Endothelial cell (in vitro differentiated cells): ENCODE measurements around the gene FGGY. TPM values are rescaled to one million over a fixed set of nuclear protein-coding genes. Genes with fewer than 3 reads are reported as not detected.
"Not testable (repeated sequence)": the region's sequence is repeated elsewhere in the genome, so short reads cannot be mapped to it uniquely, and the experiment has no call there.

ENCODE experiments used
- DNase-seq: peaks from one replicate; pipeline ENCODE4 v3.0.0; 2021; ENCODE audit warnings: low spot score
- H3K27ac Mint-ChIP-seq: one replicate; pipeline ENCODE4 v1.8.0; 2021; ENCODE audit warnings: mixed read lengths, inconsistent platforms; ENCODE audit not compliant: unreplicated experiment
- H3K27me3 Mint-ChIP-seq: one replicate; pipeline ENCODE4 v1.8.0; 2021; ENCODE audit warnings: mild to moderate bottlenecking, moderate library complexity, mixed read lengths, inconsistent platforms; ENCODE audit not compliant: unreplicated experiment
- H3K36me3 Mint-ChIP-seq: one replicate; pipeline ENCODE4 v1.8.0; 2021; ENCODE audit warnings: mild to moderate bottlenecking, low read depth, mixed read lengths, inconsistent platforms; ENCODE audit not compliant: unreplicated experiment
- H3K4me1 Mint-ChIP-seq: one replicate; pipeline ENCODE4 v1.8.0; 2021; ENCODE audit warnings: mild to moderate bottlenecking, mixed read lengths, inconsistent platforms; ENCODE audit not compliant: unreplicated experiment
- H3K4me3 Mint-ChIP-seq: one replicate; pipeline ENCODE4 v1.8.0; 2021; ENCODE audit warnings: mild to moderate bottlenecking, mixed read lengths, inconsistent platforms; ENCODE audit not compliant: unreplicated experiment
- H3K9me3 Mint-ChIP-seq: one replicate; pipeline ENCODE4 v1.8.0; 2021; ENCODE audit warnings: mixed read lengths, inconsistent platforms; ENCODE audit not compliant: unreplicated experiment
- CTCF ChIP-seq: fragments of 200-600 bp; sonication (generic); IDR thresholded peaks from one replicate; pipeline ENCODE4 v1.5.0; 2021; ENCODE audit warnings: antibody characterized with exemption; ENCODE audit not compliant: unreplicated experiment
- total RNA-seq: library from RNA; stranded (reverse); fragmentation: NEBNext Ultra II Directional; extraction: Animal tissue kit (Norgen Biotek cat#: 25700); gene quantifications from one replicate; pipeline ENCODE4 v1.2.1, GENCODE V29; 2021; ENCODE audit not compliant: unreplicated experiment

Gene FGGY
- total RNA-seq, 1 donor from 2014 or later = 41.2 TPM

GRCh38 chr1:59353453-59353852, 56.6 kb downstream of the FGGY start:
- H3K27ac Mint-ChIP-seq = no peak overlapping the region
- H3K36me3 Mint-ChIP-seq = no peaks in the 10 kb centered on the region
- TF ChIP-seq CTCF = no peak
- no peaks in the 10 kb centered on the region for H3K9me3 Mint-ChIP-seq
- no peak for DNase-seq
- H3K4me3 Mint-ChIP-seq = no peak overlapping the region
- H3K27me3 Mint-ChIP-seq = peaks cover 4% of the 10 kb centered on the region
- H3K4me1 Mint-ChIP-seq = peaks cover 6% of the 10 kb centered on the region

GRCh38 chr1:59354239-59354638, 57.3 kb downstream of the FGGY start:
- H3K9me3 Mint-ChIP-seq, H3K4me3 Mint-ChIP-seq, H3K4me1 Mint-ChIP-seq, H3K27me3 Mint-ChIP-seq, H3K36me3 Mint-ChIP-seq, DNase-seq, H3K27ac Mint-ChIP-seq: not testable (repeated sequence)

- DNase-seq = no peak
- Mint-ChIP-seq H3K27me3 (peaks cover 1% of the 10 kb centered on the region), H3K36me3 (no peaks in the 10 kb centered on the region), H3K27ac (no peak overlapping the region), H3K4me3 (no peak overlapping the region), H3K4me1 (peaks cover 6% of the 10 kb centered on the region), H3K9me3 (no peaks in the 10 kb centered on the region)
- TF ChIP-seq CTCF = no peak
Observed at GRCh38 chr1:59354709-59355337, 57.9 kb downstream of the FGGY start.

- Mint-ChIP-seq H3K4me3 (no peak overlapping the region), H3K27me3 (peaks cover 1% of the 10 kb centered on the region), H3K27ac (no peak overlapping the region), H3K9me3 (no peaks in the 10 kb centered on the region), H3K36me3 (no peaks in the 10 kb centered on the region), H3K4me1 (peaks cover 6% of the 10 kb centered on the region)
- DNase-seq = no peak
- no peak for TF ChIP-seq CTCF
Observed at GRCh38 chr1:59355361-59355760, 58.5 kb downstream of the FGGY start.

- DNase-seq = no peak
- Mint-ChIP-seq H3K27ac (no peak overlapping the region), H3K9me3 (no peaks in the 10 kb centered on the region), H3K4me3 (no peak overlapping the region), H3K4me1 (peaks cover 6% of the 10 kb centered on the region), H3K36me3 (no peaks in the 10 kb centered on the region), H3K27me3 (peaks cover 1% of the 10 kb centered on the region)
- TF ChIP-seq CTCF = no peak
Observed at GRCh38 chr1:59356627-59357026, 59.7 kb downstream of the FGGY start.
